Progenitor cell of endocrine pancreas (in vitro differentiated cells): ENCODE results near the gene HNF4A. TPM values are rescaled to one million over a fixed set of nuclear protein-coding genes. Genes with fewer than 3 reads are reported as not detected.
"Not testable (repeated sequence)": the region's sequence is repeated elsewhere in the genome, so short reads cannot be mapped to it uniquely, and the experiment has no call there.

Experiments used
- DNase-seq: peaks from one replicate; pipeline ENCODE4 v3.0.0; 2021; ENCODE audit warnings: low spot score; ENCODE audit not compliant: unreplicated experiment
- H3K27ac Mint-ChIP-seq: 2 replicates; pipeline ENCODE4 v1.8.0; 2021; ENCODE audit warnings: mild to moderate bottlenecking, moderate library complexity, mixed read lengths
- H3K27me3 Mint-ChIP-seq: 2 replicates; pipeline ENCODE4 v1.8.0; 2021; ENCODE audit warnings: mixed read lengths
- H3K36me3 Mint-ChIP-seq: 2 replicates; pipeline ENCODE4 v1.8.0; 2022; ENCODE audit warnings: mixed read lengths; ENCODE audit not compliant: insufficient read depth
- H3K4me1 Mint-ChIP-seq: 2 replicates; pipeline ENCODE4 v1.8.0; 2021; ENCODE audit warnings: low read depth, mixed read lengths
- H3K4me3 Mint-ChIP-seq: 2 replicates; pipeline ENCODE4 v1.8.0; 2021; ENCODE audit warnings: low read depth, mild to moderate bottlenecking, moderate library complexity, mixed read lengths
- H3K9me3 Mint-ChIP-seq: 2 replicates; pipeline ENCODE4 v1.8.0; 2021; ENCODE audit warnings: low read depth, mixed read lengths
- total RNA-seq: library from RNA; stranded (reverse); gene quantifications from 2 replicates; pipeline ENCODE4 v1.2.1, GENCODE V29; 2021
- TF ChIP-seq, protein P1 (sequence below): fragments of 200-600 bp; sonication (generic); IDR thresholded peaks from one replicate; pipeline ENCODE4 v1.5.0; 2021; ENCODE audit warnings: antibody characterized with exemption, mild to moderate bottlenecking; ENCODE audit not compliant: unreplicated experiment

The HNF4A gene
- total RNA-seq, 1 donor from 2014 or later, result 72.9 TPM

DNA sequence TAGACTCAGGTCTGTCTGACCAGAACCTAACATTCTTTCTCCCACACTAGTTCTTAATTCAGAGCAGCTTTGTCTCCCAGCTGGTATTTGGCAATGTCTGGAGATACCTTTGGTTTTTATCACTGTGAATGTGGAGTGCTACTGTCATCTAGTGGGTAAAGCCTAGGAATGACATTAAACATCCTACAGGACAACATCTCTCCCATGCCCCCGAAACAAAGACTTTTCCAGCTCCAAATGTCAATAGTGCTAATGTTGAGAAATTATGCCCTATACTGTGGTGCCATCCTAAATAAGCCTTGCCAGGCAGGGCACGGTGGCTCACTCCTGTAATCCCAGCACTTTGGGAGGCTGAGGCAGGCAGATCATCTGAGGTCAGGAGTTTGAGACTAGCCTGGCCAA lies 116.0 kb downstream of the HNF4A start:
- H3K27ac Mint-ChIP-seq, result peak overlapping the region; percentile 51
- H3K4me1 Mint-ChIP-seq, result peaks cover 7% of the 10 kb centered on the region
- no peaks in the 10 kb centered on the region for H3K36me3 Mint-ChIP-seq
- H3K27me3 Mint-ChIP-seq, result no peaks in the 10 kb centered on the region
- H3K4me3 Mint-ChIP-seq, result no peak overlapping the region
- H3K9me3 Mint-ChIP-seq, result no peaks in the 10 kb centered on the region
- no peak for DNase-seq
- TF ChIP-seq, protein P1, sequence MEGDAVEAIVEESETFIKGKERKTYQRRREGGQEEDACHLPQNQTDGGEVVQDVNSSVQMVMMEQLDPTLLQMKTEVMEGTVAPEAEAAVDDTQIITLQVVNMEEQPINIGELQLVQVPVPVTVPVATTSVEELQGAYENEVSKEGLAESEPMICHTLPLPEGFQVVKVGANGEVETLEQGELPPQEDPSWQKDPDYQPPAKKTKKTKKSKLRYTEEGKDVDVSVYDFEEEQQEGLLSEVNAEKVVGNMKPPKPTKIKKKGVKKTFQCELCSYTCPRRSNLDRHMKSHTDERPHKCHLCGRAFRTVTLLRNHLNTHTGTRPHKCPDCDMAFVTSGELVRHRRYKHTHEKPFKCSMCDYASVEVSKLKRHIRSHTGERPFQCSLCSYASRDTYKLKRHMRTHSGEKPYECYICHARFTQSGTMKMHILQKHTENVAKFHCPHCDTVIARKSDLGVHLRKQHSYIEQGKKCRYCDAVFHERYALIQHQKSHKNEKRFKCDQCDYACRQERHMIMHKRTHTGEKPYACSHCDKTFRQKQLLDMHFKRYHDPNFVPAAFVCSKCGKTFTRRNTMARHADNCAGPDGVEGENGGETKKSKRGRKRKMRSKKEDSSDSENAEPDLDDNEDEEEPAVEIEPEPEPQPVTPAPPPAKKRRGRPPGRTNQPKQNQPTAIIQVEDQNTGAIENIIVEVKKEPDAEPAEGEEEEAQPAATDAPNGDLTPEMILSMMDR, result peak; percentile 55

DNA sequence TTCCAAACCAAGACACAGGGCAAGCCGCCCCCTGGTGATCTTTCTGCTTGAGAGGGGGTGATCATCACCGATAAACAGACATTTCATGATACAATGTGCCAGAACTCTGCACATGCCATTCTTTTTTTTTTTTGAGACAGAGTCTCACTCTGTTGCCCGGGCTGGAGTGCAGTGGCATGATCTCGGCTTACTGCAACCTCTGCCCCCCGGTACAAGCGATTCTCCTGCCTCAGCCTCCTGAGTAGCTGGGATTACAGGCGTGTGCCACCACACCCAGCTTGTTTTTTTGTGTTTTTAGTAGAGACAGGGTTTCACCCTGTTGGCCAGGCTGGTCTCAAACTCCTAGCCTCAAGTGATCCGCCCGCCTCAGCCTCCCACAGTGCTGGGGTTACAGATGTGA lies 116.8 kb downstream of the HNF4A start:
- not testable (repeated sequence) for H3K27ac Mint-ChIP-seq, DNase-seq, H3K9me3 Mint-ChIP-seq, H3K4me3 Mint-ChIP-seq, H3K36me3 Mint-ChIP-seq, H3K27me3 Mint-ChIP-seq
- H3K4me1 Mint-ChIP-seq, result peaks cover 12% of the 10 kb centered on the region

DNA sequence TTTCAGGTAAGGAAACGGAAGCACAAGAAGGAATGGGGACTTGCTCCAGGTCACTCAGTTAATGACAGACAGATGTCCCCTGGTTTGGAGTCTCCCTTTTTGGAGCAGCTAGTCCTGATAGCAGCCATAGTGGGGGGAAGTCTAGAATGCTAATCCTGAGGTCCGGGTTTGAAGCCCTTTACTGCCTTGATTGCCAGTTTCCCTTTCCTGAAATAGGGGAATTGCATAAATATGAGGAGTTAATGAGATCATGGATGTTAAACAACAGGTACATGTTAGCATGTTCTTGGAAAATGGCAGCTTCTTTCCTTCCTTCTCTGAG lies 119.8 kb downstream of the HNF4A start:
- Mint-ChIP-seq H3K4me3 (peak overlapping the region; percentile 97), H3K27me3 (no peaks in the 10 kb centered on the region), H3K36me3 (no peaks in the 10 kb centered on the region), H3K4me1 (peaks cover 12% of the 10 kb centered on the region), H3K27ac (peak overlapping the region; percentile 98), H3K9me3 (no peaks in the 10 kb centered on the region)
- TF ChIP-seq, protein P1, result no peak
- DNase-seq, result no peak

DNA sequence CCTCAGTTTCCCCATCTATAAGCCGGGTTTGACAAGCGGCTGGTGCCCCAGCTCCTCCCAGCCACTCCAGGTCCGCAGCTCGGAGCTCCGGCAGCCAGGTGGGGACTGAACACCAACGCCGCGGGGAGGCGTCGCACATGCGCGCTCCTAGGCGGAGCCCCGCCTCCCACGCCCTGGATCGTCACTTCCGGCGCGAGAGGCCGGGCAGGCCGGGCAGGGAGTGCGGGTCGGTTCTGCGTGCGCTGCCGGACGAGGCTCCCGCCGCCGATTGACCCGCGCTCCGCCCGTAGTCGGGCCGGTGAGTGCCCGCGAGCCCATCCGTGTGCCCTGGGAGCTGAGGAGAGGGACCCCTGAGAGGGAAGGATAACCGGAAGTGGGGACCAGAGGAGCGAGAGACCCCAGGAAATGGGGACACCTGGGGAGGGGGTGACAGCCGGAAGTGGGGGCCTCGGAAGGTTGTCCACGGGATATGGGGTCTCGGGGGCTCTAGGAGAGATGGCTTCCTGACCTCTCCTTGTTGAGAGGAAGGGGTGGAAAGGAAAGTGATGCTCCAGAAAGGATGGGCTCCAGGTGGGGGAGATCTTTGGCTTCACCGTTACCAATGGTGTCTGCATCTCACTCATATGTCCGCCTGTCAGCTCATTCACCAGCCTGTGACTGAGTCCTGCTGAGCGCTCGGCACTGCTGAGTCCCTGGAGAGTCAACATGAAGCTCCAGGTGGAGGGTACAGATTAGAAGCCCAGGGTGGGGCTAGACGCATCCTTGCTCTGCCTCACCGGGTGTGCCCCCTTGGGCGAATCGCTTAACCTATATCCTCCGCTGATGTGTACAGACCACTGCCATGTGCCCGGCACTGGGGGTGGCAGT lies 120.4 kb downstream of the HNF4A start, which contains the start of gene TTPAL:
TSS of gene TTPAL (plus strand) at position 181 of the 867 bp plus-strand sequence. CDS start 4,126 bp downstream, outside the sequence.
- peak within 1 kb of the TSS; percentile 98 for H3K27ac Mint-ChIP-seq
- no peaks in the 10 kb centered on the region for H3K9me3 Mint-ChIP-seq
- H3K27me3 Mint-ChIP-seq, result no peaks in the 10 kb centered on the region

DNA sequence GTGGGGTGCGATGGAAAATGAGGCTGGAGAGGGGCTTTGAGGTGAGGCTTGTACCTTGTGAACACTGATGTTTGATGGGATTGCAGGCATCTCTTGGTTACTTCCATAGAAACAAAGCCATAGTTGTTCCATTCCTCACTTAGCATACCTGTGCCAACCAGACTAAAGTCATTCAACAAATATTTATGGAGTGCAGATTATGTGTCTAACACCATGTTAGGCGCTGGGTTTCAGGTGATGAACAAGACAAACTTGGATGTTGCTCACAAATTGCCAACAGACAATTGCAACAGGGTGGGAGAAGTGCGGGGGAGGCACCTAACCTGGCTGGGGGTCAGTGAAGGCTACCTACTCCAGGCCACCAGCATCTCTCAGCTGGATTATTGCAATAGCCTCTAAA lies 121.7 kb downstream of the HNF4A start:
- no peak for DNase-seq
- Mint-ChIP-seq H3K9me3 (no peaks in the 10 kb centered on the region), H3K4me3 (peak overlapping the region; percentile 97), H3K36me3 (peaks cover 3% of the 10 kb centered on the region), H3K27me3 (no peaks in the 10 kb centered on the region), H3K4me1 (peaks cover 12% of the 10 kb centered on the region), H3K27ac (no peak overlapping the region)
- TF ChIP-seq, protein P1, result no peak

More for the DNA sequence above, 120.4 kb downstream of the HNF4A start, which contains the start of gene TTPAL:
- H3K4me3 Mint-ChIP-seq, result peak within 1 kb of the TSS; percentile 97
- TF ChIP-seq, protein P1, result peak; percentile 25
- peak; percentile 79 for DNase-seq
- H3K36me3 Mint-ChIP-seq, result no peaks in the 10 kb centered on the region
- peaks cover 12% of the 10 kb centered on the region for H3K4me1 Mint-ChIP-seq

DNA sequence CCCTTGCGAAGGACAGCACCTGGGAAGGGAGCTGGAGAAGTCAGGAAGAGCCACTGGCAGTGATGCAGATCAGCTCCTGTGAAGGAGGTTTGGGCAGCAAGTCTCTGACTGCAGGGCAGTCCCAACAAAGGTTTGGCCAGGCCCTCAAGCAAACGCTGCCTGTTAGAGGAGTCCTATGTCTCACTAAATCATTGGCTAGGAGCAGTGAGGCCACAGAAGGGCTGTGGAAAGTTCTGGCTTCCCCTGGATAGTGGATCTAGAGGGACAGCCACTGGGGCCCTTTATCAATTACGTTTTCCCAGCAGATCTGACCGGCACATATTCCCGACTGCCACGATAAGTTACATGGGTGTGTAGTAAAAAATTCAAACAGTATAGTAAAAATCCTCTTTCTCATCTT lies 122.7 kb downstream of the HNF4A start:
- Mint-ChIP-seq H3K36me3 (peaks cover 3% of the 10 kb centered on the region), H3K27me3 (no peaks in the 10 kb centered on the region), H3K4me3 (no peak overlapping the region), H3K27ac (peak overlapping the region; percentile 31), H3K9me3 (no peaks in the 10 kb centered on the region), H3K4me1 (peaks cover 12% of the 10 kb centered on the region)
- TF ChIP-seq, protein P1, result no peak
- no peak for DNase-seq
